ENCODE data around the gene RICTOR. TPM values are rescaled to one million over a fixed set of nuclear protein-coding genes. Genes with fewer than 3 reads are reported as not detected.

Gene RICTOR
- total and polyA plus RNA-seq, 2 of the 4 experiments (the other 2 are of a cell fraction), result 4.1 to 35.7 TPM

DNA sequence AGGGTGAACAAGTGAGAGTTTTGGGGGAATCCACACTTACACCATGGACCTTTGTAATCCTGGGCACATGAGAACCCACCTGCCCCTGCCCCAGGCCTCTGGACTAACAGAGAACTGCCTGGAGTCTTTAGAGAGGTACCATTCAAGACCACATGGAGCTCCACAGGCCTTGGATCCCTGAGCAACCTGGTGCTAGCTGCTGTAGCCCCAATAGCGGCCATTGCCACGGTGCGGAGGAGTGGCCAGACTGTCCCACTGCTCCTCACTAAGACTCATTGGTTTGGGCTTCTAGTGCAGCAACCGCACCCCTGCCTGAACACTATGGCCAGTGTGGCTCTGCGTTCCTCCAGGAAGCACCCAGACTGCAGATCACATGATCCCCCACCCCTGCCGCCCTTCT lies 182.6 kb downstream of the RICTOR start:
- dilution Hi-C loops (cut with HindIII; ENCODE audit: low sequenced_read_pairs, unreplicated experiment), result no loop called here
- Histone ChIP-seq H3K36me3 (ENCODE audit: control insufficient read depth, insufficient read depth, low read length) (peaks cover 31% of the 10 kb centered on the region), H2BK15ac (ENCODE audit: low read depth, low read length) (no peak overlapping the region), H4K91ac (ENCODE audit: insufficient read depth, low read depth, low read length) (no peak overlapping the region), H3K4ac (ENCODE audit: low read depth, low read length) (no peak overlapping the region), H3K14ac (replicated peaks; ENCODE audit: low read depth, low read length) (no peak overlapping the region), H2BK20ac (ENCODE audit: low read depth, low read length) (no peak overlapping the region), H3K4me3 (ENCODE audit: insufficient read depth, low read depth, low read length) (no peak overlapping the region), H2BK5ac (ENCODE audit: low read depth, low read length, poor library complexity, severe bottlenecking) (no peak overlapping the region), H2AK5ac (ENCODE audit: low read depth, low read length) (no peak overlapping the region), H4K20me1 (ENCODE audit: insufficient read depth, low read length) (peaks cover 4% of the 10 kb centered on the region; the same call in 1 of the 2 replicates), H3K18ac (ENCODE audit: low read depth, low read length) (no peak overlapping the region), H3K9ac (ENCODE audit: low read depth, low read length) (no peak overlapping the region), H4K8ac (ENCODE audit: low read depth in 2 of 2, low read length in 2 of 2) (no peak overlapping the region), H3K27ac (ENCODE audit: insufficient read depth, low read length) (no peak overlapping the region), H3K79me1 (ENCODE audit: low read depth in 1 of 2, low read length in 2 of 2) (peaks cover 10 to 18% of the 10 kb centered on the region in 2 experiments; a peak in 2 of 4 replicates), H3K9me1 (ENCODE audit: insufficient read depth, low read length) (peaks cover 3% of the 10 kb centered on the region; the same call in 1 of the 2 replicates), H2AK9ac (replicated peaks; ENCODE audit: low read depth, low read length, poor library complexity) (peak overlapping the region; percentile 5), H2BK120ac (ENCODE audit: low read depth, low read length) (no peak overlapping the region), H2AFZ (replicated peaks; ENCODE audit: low read length, poor library complexity) (peak overlapping the region; percentile 21), H3K27me3 (ENCODE audit: control insufficient read depth, insufficient read depth, low read length) (no peaks in the 10 kb centered on the region), H3K56ac (ENCODE audit: extremely low read depth, insufficient read depth, low read length) (no peak overlapping the region), H3K4me1 (ENCODE audit: control insufficient read depth, insufficient read depth, low read length) (no peaks in the 10 kb centered on the region), H3K9me3 (ENCODE audit: control insufficient read depth, insufficient read depth, low read length) (no peaks in the 10 kb centered on the region), H3K4me2 (ENCODE audit: low read depth, low read length) (no peak overlapping the region), H3K23ac (ENCODE audit: low read depth, low read length) (no peak overlapping the region), H4K5ac (ENCODE audit: low read depth, low read length) (no peak overlapping the region)
- 98% methylated on average over 4 of the region's 6 CpGs; no CpG with 5 or more reads in 1 of the 2 experiments for WGBS, 2 experiments (ENCODE audit: extremely low coverage in 2 of 2, insufficient read length in 1 of 2)
- DNase-seq, result no peak
- intact Hi-C loops (cut with micrococcal nuclease), result no loop called here
- TF ChIP-seq FOS (IDR thresholded peaks at IDR 0.05; ENCODE audit: low read depth, low read length) (no peak), CEBPB (IDR thresholded peaks at IDR 0.05; ENCODE audit: low read depth, low read length) (no peak), RFX5 (IDR thresholded peaks at IDR 0.05; ENCODE audit: low read depth, low read length) (no peak), NFE2L2 (IDR thresholded peaks at IDR 0.05; ENCODE audit: low read depth, low read length) (no peak)
- TF ChIP-seq, protein P1, sequence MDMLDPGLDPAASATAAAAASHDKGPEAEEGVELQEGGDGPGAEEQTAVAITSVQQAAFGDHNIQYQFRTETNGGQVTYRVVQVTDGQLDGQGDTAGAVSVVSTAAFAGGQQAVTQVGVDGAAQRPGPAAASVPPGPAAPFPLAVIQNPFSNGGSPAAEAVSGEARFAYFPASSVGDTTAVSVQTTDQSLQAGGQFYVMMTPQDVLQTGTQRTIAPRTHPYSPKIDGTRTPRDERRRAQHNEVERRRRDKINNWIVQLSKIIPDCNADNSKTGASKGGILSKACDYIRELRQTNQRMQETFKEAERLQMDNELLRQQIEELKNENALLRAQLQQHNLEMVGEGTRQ (IDR thresholded peaks at IDR 0.05; ENCODE audit: low read depth, low read length), result no peak
- POLR2A ChIA-PET (ENCODE audit: unreplicated experiment), result no interaction called here
- in situ Hi-C loops (cut with MboI; ENCODE audit: low sequenced_read_pairs), result no loop called here
- no peak for ATAC-seq (ENCODE audit: low read depth)
- BruUV-seq (replicated peaks), result no TSS peak
- CTCF ChIA-PET, result no interaction called here
